Stimulated activated CD8-positive, alpha-beta memory T cell treated with anti-CD3 and anti-CD28 coated beads, Interleukin-12 subunit alpha, Interleukin-12 subunit beta, amount 100 ng/mL, for 1 hour (primary cell): ENCODE measurements around the gene SOX2.
"Not testable (repeated sequence)": the region's sequence is repeated elsewhere in the genome, so short reads cannot be mapped to it uniquely, and the experiment has no call there.

Experiments used
- DNase-seq: peaks from one replicate; pipeline ENCODE4 v3.0.0-alpha.2; 2020; ENCODE audit warnings: low read depth

Gene SOX2

DNA sequence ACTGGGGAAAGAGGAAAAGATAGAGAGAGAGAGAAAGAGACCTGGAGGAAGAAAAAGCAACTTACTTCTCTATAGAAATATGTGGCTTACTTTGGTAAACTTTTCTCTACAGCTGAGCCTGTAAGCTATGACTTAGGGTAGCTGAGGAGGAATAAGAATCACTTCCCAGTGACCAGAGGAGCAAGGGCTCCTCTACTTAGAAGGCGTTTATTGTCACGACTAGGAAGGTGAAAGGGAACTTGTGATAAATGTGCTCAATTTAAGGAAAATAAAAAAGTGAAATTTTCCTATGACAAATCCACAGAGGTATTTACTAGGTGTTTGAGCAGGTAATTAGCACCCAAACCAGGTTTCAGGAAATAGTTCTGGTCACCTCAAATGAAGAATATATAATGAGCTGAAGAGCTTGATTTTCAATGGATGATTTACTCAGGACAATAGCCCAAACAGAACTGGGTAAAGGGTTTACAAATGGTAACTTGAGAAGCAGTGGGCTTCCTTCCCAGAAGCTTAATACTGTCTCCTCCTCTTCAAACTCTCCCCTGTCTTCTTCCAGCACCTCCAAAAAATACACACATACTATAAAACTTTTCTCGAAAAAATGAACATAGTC is 46.1 kb downstream of the SOX2 start:
- DNase-seq, result no peak

DNA sequence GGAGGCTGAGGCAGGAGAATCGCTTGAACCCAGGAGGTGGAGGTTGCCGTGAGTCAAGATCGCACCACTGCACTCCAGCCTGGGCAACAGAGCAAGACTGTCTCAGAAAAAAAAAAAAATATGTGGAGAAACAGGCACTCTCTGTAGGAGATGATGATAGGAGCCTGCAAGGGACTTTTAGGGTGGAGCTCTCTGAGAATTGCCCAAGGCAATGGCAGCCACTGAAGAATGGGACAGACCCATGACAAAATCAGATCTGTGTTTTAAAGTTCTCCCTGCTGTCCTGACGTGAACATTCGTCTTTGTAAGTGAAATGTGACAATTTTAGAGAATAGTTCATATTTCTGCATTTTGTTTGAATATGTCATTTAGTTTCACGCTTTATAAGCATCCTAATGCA is 50.2 kb downstream of the SOX2 start:
- DNase-seq, result no peak

DNA sequence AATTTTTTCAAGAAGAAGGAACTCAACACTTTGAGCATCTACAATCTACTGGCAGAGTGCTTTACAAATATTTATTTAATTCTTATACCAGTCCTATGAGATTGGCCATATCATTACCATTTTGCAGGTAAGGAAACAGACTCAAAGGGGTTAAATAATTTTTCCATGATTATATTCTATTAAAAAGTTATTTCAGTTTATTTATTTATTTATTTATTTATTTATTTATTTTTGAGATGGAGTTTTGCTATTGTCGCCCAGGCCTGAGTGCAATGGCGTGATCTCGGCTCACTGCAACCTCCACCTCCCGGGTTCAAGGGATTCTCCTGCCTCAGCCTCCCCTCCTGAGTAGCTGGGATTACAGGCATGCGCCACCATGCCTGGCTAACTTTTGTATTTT is 52.3 kb downstream of the SOX2 start:
- not testable (repeated sequence) for DNase-seq
